A549 (cell line): ENCODE data around the gene TMEM126A. TPM values are rescaled to one million over a fixed set of nuclear protein-coding genes. Genes with fewer than 3 reads are reported as not detected.
A peak's percentile ranks its signal among the peaks of the same experiment; 100 is the strongest.

Source experiments
- ATAC-seq, 2 experiments: fragments of 200-7000 bp in 1 of 2; fragments of >200 bp in 1 of 2; cut with Nextera tagmentation in 1 of 2; cut with Tn5 transposase in 1 of 2; 3 replicates each; pipeline versions ENCODE4 v1.8.0 to v1.9.1; 2018 to 2020; ENCODE audit warnings: mild to moderate bottlenecking in 1 of 2, moderate library complexity in 1 of 2
- CTCF ChIA-PET: fragments of 300-600 bp; sonication (Branson Sonifier 250); formaldehyde crosslinking; extraction: SDS; loops from one replicate; lab custom pipeline; 2021; ENCODE audit warnings: antibody characterized with exemption, inconsistent platforms; lab: Yijun Ruan, JAX
- POLR2A ChIA-PET: fragments of 350-600 bp; formaldehyde crosslinking; extraction: SDS; loops from one replicate; lab custom pipeline; 2021; ENCODE audit warnings: antibody characterized with exemption, inconsistent platforms; lab: Yijun Ruan, JAX
- DNase-seq, 2 experiments: peaks; one replicate each; pipeline versions ENCODE4 v3.0.0 to v3.0.0-alpha.2; 2011 to 2016; ENCODE audit warnings: low read depth in 1 of 2, low spot score in 1 of 2
- FAIRE-seq: peaks from 2 replicates; lab custom pipeline; 2011; peaks lifted over from hg19 to GRCh38; lab: Jason Lieb, UNC
- H3K27ac ChIP-seq, 2 experiments: fragments of >200 bp; sonication (Bioruptor Twin); formaldehyde crosslinking; 3 replicates each; pipeline ENCODE4 v1.5.1; 2016 to 2017
- H3K4me1 ChIP-seq: fragments of >200 bp; sonication (Bioruptor Twin); formaldehyde crosslinking; 3 replicates; pipeline ENCODE4 v1.6.1; 2016
- H3K4me2 ChIP-seq: fragments of >200 bp; sonication (Bioruptor Twin); formaldehyde crosslinking; 3 replicates; pipeline ENCODE4 v1.6.1; 2016
- H3K4me3 ChIP-seq: fragments of >200 bp; sonication (Bioruptor Twin); formaldehyde crosslinking; 3 replicates; pipeline ENCODE4 v1.5.1; 2016
- H3K9me3 ChIP-seq: fragments of >200 bp; sonication (Bioruptor Twin); formaldehyde crosslinking; 3 replicates; pipeline ENCODE4 v1.6.1; 2016
- CBX2 ChIP-seq: fragments of 200-600 bp; sonication (generic); IDR thresholded peaks from 2 replicates; pipeline ENCODE4 v1.6.1; 2016; ENCODE audit warnings: low read depth, mild to moderate bottlenecking, borderline replicate concordance
- CEBPB ChIP-seq, 2 experiments: fragments of >200 bp in 1 of 2; sonication (Bioruptor Twin) in 1 of 2; formaldehyde crosslinking in 1 of 2; IDR thresholded peaks; 2 replicates each; pipeline ENCODE4 v1.6.1; 2012 to 2016
- FOXS1 ChIP-seq: fragments of 250-450 bp; sonication (Bioruptor Pico); IDR thresholded peaks from 2 replicates; pipeline ENCODE4 v1.5.0; 2020; ENCODE audit warnings: mild to moderate bottlenecking, moderate library complexity
- HDAC2 ChIP-seq: fragments of 200-600 bp; sonication (generic); IDR thresholded peaks from 2 replicates; pipeline ENCODE4 v1.6.1; 2016
- HOXB5 ChIP-seq: fragments of 250-450 bp; sonication (Bioruptor Pico); IDR thresholded peaks from 2 replicates; pipeline ENCODE4 v1.5.0; 2020; ENCODE audit warnings: mild to moderate bottlenecking, moderate library complexity
- JUN ChIP-seq, 2 experiments: fragments of >200 bp; sonication (Bioruptor Twin); formaldehyde crosslinking; IDR thresholded peaks; 2 replicates in 1 of 2; 3 replicates in 1 of 2; pipeline ENCODE4 v1.6.1; 2016 to 2017
- KDM5A ChIP-seq: fragments of 200-600 bp; sonication (generic); IDR thresholded peaks from 2 replicates; pipeline ENCODE4 v1.6.1; 2016; ENCODE audit warnings: antibody characterized with exemption, mild to moderate bottlenecking
- MAFK ChIP-seq: fragments of 450-650 bp; IDR thresholded peaks from 2 replicates; pipeline ENCODE4 v1.6.1; 2014; ENCODE audit not compliant: partially characterized antibody
- MAZ ChIP-seq: fragments of 150-350 bp; IDR thresholded peaks from 2 replicates; pipeline ENCODE4 v1.6.1; 2014; ENCODE audit warnings: antibody characterized with exemption, low read depth, low read length, borderline replicate concordance
- PHF8 ChIP-seq: fragments of 200-600 bp; sonication (generic); IDR thresholded peaks from 2 replicates; pipeline ENCODE4 v1.6.1; 2016; ENCODE audit warnings: low read depth, mild to moderate bottlenecking, antibody characterized with exemption, moderate library complexity, borderline replicate concordance
- POLR2A ChIP-seq: IDR thresholded peaks from 2 replicates; pipeline ENCODE4 v1.6.1; 2012; ENCODE audit warnings: mild to moderate bottlenecking, low read length
- RFX5 ChIP-seq: fragments of 450-650 bp; IDR thresholded peaks from 2 replicates; pipeline ENCODE4 v1.7.1; 2014; ENCODE audit warnings: antibody characterized with exemption, mild to moderate bottlenecking, moderate library complexity
- ZNF302 ChIP-seq: fragments of 250-450 bp; sonication (Bioruptor Pico); IDR thresholded peaks from 2 replicates; pipeline ENCODE4 v1.9.0; 2021; ENCODE audit warnings: inconsistent platforms, mild to moderate bottlenecking, moderate library complexity
- ZSCAN20 ChIP-seq: fragments of 250-450 bp; sonication (Bioruptor Pico); IDR thresholded peaks from 2 replicates; pipeline ENCODE4 v1.8.0; 2022; ENCODE audit warnings: mild to moderate bottlenecking, moderate library complexity
- WGBS: methylation state at CpG from one replicate; pipeline ENCODE4 v1.1.6; 2017; ENCODE audit errors: missing lambda C conversion rate; 5-methylcytosine and 5-hydroxymethylcytosine counted together
- polyA minus RNA-seq: library from RNA; depleted of rRNA, polyadenylated mRNA; stranded (reverse); fragments of >200 nt; gene quantifications from 2 replicates; pipeline ENCODE4 v1.2.3, GENCODE V29; 2011; rRNA and poly(A)+ RNA removed
- polyA plus RNA-seq, 4 experiments: library from polyadenylated mRNA; depleted of rRNA in 3 of 4; stranded (reverse); fragments of >200 nt; fragmentation: RNase III in 1 of 4; extraction: RNeasy Plus Mini Kit Qiagen cat#74134 plus additional on column Dnase treatment in 1 of 4; gene quantifications; 2 replicates in 3 of 4; 3 replicates in 1 of 4; pipeline ENCODE4 v1.2.3, GENCODE V29; 2011 to 2017
- TF ChIP-seq, protein P1 (sequence below): IDR thresholded peaks from 2 replicates; pipeline ENCODE4 v1.6.1; 2012
- TF ChIP-seq, protein P2 (sequence below): IDR thresholded peaks from 2 replicates; pipeline ENCODE4 v1.6.1; 2012; ENCODE audit warnings: low read depth, borderline replicate concordance
- TF ChIP-seq, protein P3 (sequence below): fragments of 450-650 bp; IDR thresholded peaks from 2 replicates; pipeline ENCODE4 v1.6.1; 2014; ENCODE audit warnings: antibody characterized with exemption
- TF ChIP-seq, protein P4 (sequence below): fragments of >200 bp; sonication (Bioruptor Twin); formaldehyde crosslinking; IDR thresholded peaks from 3 replicates; pipeline ENCODE4 v1.6.1; 2016

Gene TMEM126A
- polyA plus RNA-seq (2011; rRNA removed) (101 and 123 TPM in 2 replicates), polyA plus RNA-seq (2017; fragmentation: RNase III; extraction: RNeasy Plus Mini Kit Qiagen cat#74134 plus additional on column Dnase treatment) (74.9 to 79.4 TPM (median 76.2 TPM) in 3 replicates), polyA minus RNA-seq (9.0 and 11.4 TPM in 2 replicates)
- 34.9 and 41.4 TPM in 2 replicates for polyA plus RNA-seq (2012; cell fraction: cytosol; rRNA removed)
- polyA plus RNA-seq (2012; cell fraction: nucleus; rRNA removed) = 7.9 and 9.4 TPM in 2 replicates

DNA sequence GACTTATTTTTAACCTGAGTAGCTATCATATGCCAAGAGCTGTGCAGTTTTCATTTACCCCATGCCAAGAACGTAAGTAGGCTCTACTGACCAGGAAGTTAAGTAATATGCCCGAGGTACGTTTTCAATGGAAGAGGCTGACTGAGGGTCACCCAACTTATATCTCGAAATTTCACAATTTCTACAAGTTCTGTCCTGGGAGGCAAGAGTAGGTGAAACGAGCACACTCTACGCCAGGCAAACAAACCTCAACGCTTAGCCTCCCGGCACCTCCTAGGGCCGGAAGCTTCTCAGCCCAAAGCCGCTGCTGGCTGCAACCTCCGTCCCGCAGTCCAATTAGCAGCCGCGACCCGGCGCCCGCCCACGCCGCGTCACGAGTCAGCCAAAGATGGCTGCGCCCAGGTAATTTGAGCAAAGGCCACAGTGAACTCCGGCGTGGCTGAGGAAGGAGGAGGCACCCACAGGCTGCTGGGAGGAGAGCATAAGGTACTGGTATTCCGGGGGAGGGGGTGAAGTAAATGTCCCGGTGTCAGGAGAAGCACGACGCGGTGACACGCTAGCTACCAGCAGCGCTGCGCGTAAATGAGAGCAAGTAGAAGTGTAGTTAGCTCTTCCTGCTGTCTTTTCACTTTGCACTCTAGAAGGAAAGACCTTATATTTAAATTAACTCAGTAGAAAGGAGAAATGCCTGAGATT, at the start of gene TMEM126A:
Gene TMEM126A (plus strand): TSS at position 364 of the 696 bp plus-strand sequence. CDS start 2,289 bp downstream, outside the sequence.
- Histone ChIP-seq H3K4me3 (peak within 1 kb of the TSS; percentile 75), H3K4me2 (peak within 1 kb of the TSS; percentile 87), H3K4me1 (peaks cover 18% of the 10 kb centered on the region; the same call in 2 of the 3 replicates), H3K9me3 (no peaks in the 10 kb centered on the region), H3K27ac (peak within 1 kb of the TSS; percentile 86 to 89)
- FAIRE-seq (peak; percentile 74), DNase-seq (peak; percentile 77 to 89), ATAC-seq (peak; percentile 97 to 98)
- TF ChIP-seq JUN (IDR thresholded peaks at IDR 0.05) (peak; percentile 68 to 79; a peak in 4 of 5 replicates), KDM5A (peak; percentile 97), ZNF302 (CRISPR knock-in tag) (no peak), PHF8 (peak; percentile 86), RFX5 (0 out of 2 replicates have a peak, but pooled peaks have one; percentile 23), HDAC2 (peak; percentile 58; the same call in 1 of the 2 replicates), MAZ (no peak), POLR2A (peak; percentile 88), CEBPB (IDR thresholded peaks at IDR 0.05) (peak in 1 of 2 experiments; percentile 33; a peak in 1 of 4 replicates), FOXS1 (no peak), ZSCAN20 (CRISPR knock-in tag) (0 out of 2 replicates have a peak, but pooled peaks have one; percentile 31)
- TF ChIP-seq, protein P1, sequence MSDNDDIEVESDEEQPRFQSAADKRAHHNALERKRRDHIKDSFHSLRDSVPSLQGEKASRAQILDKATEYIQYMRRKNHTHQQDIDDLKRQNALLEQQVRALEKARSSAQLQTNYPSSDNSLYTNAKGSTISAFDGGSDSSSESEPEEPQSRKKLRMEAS = peak; percentile 82
- TF ChIP-seq, protein P2, sequence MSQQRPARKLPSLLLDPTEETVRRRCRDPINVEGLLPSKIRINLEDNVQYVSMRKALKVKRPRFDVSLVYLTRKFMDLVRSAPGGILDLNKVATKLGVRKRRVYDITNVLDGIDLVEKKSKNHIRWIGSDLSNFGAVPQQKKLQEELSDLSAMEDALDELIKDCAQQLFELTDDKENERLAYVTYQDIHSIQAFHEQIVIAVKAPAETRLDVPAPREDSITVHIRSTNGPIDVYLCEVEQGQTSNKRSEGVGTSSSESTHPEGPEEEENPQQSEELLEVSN = peak; percentile 56; the same call in 1 of the 2 replicates
- TF ChIP-seq, protein P3, sequence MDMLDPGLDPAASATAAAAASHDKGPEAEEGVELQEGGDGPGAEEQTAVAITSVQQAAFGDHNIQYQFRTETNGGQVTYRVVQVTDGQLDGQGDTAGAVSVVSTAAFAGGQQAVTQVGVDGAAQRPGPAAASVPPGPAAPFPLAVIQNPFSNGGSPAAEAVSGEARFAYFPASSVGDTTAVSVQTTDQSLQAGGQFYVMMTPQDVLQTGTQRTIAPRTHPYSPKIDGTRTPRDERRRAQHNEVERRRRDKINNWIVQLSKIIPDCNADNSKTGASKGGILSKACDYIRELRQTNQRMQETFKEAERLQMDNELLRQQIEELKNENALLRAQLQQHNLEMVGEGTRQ = peak; percentile 22; the same call in 1 of the 2 replicates
- TF ChIP-seq, protein P4, sequence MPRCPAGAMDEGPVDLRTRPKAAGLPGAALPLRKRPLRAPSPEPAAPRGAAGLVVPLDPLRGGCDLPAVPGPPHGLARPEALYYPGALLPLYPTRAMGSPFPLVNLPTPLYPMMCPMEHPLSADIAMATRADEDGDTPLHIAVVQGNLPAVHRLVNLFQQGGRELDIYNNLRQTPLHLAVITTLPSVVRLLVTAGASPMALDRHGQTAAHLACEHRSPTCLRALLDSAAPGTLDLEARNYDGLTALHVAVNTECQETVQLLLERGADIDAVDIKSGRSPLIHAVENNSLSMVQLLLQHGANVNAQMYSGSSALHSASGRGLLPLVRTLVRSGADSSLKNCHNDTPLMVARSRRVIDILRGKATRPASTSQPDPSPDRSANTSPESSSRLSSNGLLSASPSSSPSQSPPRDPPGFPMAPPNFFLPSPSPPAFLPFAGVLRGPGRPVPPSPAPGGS = peak; percentile 66; the same call in 1 of the 3 replicates
- WGBS = under 1% methylated on average over 31 of the region's 33 CpGs
- POLR2A ChIA-PET = interaction anchor here (0.6 to 3.5 kb wide), 10 partner anchors 10 to 598 kb away, joined by 3 to 37 read pairs (median 4); partner anchors contain the start of genes CREBZF, DLG2 and TMEM126B
- CTCF ChIA-PET = interaction anchor here (0.8 to 2.1 kb wide), 5 partner anchors 11 to 208 kb away, joined by 3 to 6 read pairs (median 3); partner anchors contain the start of gene CCDC83

DNA sequence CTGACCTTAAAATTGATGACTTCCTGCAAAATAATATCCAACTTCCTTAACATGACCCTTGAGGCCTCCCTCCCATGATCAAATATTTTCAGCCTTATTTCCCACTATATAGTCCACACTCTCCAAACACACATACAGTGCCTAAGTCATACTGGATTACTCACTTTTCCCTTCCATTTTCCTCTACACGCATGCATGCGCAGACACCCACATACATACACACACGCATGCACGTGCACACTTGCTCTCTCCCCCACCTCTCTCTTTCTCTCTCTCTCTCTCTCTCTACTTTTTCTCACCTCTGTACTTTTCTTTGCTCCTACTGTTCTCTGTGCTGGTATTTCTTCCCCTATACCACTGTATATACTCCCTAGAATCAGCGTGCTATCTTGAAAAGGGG, 48.7 kb upstream of the TMEM126A start:
- CTCF ChIA-PET = no interaction called here
- H3K27ac ChIP-seq = no peak overlapping the region
- no peaks in the 10 kb centered on the region for H3K4me1 ChIP-seq
- 0 out of 6 replicates have a peak, but pooled peaks of 1 of the 2 experiments have one; percentile 34 for ATAC-seq
- H3K4me2 ChIP-seq = no peak overlapping the region
- FAIRE-seq = no peak
- no peaks in the 10 kb centered on the region for H3K9me3 ChIP-seq
- no peak for DNase-seq
- WGBS = 72% methylated on average over 5 of the region's 5 CpGs
- no peak overlapping the region for H3K4me3 ChIP-seq
- POLR2A ChIA-PET = no interaction called here
- TF ChIP-seq CBX2 = no peak
- TF ChIP-seq MAFK = no peak
- no peak for TF ChIP-seq ZSCAN20 (CRISPR knock-in tag)
- no peak for TF ChIP-seq HOXB5 (CRISPR knock-in tag)
